HG03103 (cell line): ENCODE results near the gene PLA2R1.

Experiments
- ATAC-seq: cut with Tn5 transposase; IDR thresholded peaks from one replicate; pipeline ENCODE4 v1.9.1; 2021; ENCODE audit warnings: low read depth; ENCODE audit not compliant: unreplicated experiment

PLA2R1 gene

DNA sequence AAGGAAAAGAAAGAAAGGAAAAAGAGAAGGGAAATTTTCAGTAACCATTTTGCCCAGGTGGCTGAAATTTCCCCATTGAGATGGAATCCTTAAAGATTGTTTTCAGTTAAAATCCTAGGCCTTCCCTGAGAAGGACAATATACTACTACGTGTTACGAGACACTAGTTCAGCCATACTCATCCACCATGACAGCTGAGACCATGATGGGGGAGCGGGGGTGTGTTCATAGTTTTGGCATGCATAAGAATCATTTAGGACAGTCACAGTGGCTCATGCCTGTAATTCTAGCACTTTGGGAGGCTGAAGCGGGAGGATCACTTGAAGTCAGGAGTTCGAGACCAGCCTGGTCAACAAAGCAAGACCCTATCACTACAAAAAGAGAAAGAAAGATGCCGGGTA lies 28.0 kb downstream of the PLA2R1 start:
- no peak for ATAC-seq

DNA sequence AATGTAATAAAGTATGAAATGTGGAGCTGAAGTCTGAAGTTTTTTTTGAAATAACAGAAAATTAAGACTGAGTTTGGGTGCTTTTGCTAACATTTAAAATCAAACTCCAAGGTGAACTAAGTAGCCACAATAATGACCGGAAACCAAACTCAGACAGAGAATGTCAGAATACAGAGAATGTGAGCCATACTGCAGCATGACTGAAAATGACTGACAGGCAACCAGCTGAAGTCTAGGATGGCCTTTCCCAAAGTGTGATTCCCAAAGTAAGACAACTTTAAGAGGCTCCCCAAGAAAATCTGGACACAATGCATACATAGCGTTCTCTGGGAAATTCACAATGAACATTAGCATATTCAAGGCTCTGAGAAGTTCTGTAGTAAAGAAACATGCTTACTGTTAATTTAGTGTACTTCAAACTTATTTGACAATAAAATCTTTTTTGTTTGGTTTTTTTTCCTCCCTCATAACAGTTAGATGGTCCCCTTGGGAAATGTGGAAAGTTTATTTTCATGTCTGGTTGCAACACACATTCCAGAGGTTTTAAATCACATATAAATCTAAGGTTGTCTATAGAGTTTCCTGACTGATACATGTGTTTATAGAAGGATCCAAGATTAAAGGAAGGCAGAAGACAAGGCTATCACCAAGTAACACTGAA lies 28.6 kb downstream of the PLA2R1 start:
- ATAC-seq: no peak

DNA sequence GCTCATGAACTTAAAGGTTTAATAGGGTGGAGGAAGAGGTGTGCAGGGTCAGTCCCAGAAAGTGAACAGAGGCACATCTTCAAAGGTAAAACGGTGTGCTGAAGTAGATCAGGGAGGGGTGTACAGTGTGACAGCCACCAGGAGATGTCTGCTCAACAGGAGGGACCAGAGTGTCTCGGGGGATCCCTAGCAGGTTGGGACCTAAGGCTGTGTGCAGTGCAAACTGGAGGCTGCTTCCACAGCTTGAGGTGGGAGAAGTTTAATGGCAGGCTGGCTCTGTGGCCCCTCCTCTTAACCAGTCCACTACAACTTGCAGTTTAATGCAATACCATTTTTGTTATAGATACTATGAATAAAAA lies 33.2 kb downstream of the PLA2R1 start:
- no peak for ATAC-seq

DNA sequence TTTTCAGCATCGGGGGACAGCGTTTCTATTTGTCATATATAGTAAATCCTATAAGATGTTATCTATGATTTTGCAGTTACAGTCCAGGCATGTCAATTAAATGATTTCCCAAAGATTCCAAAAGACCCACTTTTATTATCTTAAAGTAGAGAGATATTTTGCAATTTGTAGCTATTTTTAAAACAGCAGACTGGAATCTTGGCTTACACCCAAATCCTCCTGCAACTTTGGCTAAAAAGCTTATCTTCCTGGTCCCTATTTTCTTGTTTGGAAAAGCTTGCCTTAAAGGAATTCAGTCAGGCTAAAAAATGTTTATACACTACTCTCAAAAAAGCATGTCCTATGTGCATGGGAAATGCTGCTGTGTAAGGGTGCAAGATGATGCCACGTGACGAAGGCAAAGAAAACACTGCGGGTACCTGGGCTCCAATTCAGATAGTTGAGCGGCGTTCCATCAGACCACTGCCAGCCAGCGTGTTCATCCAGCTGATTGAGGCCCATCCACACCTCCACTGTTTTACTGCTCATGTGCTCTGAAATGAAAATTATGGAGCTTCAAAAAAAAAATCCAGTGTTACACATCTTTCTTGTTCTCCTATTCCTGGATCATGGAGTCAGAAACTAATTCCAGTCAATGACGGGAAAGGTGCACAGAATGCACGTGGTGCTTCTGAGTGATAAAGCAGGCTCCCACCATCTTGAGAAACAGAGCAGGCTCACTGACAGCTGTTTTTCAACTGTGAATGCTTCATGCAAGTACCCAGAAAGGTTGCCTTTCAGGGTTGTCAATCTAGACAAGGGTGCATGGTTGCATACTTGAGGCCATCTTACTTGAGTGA lies 33.8 kb downstream of the PLA2R1 start:
- no peak for ATAC-seq

GRCh38 chr2:160022162-160022561 lies 40.3 kb downstream of the PLA2R1 start:
- ATAC-seq: no peak

- no peak for ATAC-seq
Measured at GRCh38 chr2:160019374-160020090, 42.9 kb downstream of the PLA2R1 start.

DNA sequence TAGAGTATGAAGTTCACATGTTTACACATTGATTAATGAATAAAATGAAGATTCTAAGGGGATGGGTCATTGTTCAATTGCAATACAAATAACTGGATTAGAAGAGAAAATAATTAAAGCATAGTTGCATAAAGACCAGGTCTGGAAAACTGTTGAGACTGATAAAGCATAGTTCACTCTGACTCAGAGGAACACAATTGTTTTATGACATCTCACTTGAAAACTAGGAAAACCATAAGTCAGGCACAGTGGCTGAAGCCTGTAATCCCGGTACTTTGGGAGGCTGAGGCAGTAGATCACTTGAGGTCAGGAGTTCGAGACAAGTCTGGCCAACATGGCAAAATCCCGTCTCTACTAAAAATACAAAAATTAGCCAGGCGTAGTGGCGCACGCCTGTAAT lies 46.7 kb downstream of the PLA2R1 start:
- ATAC-seq: no peak

GRCh38 chr2:160014227-160014626 lies 48.2 kb downstream of the PLA2R1 start:
- ATAC-seq: no peak

DNA sequence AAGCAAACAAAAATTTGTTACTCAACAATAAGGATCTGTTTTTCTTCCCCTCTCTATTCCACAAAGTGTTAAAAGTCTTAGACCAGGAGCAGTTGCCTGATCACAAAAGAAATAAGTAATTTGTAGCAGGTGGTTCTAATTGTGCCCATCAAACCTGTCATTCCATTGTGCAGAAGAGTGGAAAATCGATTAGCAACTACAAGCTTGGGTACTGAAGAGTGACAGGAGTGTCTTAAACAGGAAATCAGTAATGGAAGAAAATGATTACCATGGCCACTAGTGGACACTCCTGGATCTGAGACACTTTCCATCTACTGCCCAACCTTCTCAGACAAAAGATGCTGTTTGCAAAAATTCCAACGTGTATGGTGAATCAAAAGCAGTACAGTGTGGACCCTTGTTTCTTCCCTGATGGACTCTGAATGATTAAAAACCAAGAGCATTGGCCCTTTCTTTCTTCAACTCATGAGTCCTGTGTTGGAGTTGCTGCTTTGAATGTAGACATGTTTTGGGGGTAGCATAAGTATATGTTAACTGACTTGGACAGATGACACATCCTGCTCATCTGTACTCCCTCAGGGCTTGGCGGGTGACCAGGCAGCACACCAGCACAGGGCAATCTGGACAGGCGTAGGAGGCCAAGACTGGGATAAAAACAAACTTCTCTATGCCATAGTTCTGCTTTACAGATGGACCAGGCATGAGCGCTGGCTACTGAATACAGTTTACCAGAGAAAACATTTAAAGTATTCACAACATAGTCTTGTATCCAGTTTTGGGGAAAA lies 51.9 kb downstream of the PLA2R1 start:
- no peak for ATAC-seq

DNA sequence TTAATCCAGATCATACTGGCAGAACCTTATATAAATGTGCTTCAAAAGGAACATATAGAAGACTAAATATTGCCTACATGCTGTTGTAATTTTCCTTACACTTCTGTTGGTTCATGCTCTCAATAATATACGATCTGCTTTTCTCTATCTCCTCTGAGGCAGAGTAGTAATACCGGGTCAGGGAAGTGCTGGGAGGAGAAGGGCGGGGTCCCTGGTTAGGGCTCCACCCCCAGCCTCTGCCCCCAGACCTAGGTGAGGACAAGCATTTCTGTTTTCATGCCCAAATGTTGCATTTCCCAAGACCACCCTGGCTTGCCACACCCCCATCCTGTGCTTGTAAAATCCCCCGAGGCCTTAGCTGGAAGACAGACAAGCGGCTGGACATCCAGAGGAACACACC lies 55.3 kb downstream of the PLA2R1 start:
- ATAC-seq: no peak

GRCh38 chr2:160006475-160006874 lies 55.9 kb downstream of the PLA2R1 start:
- ATAC-seq: no peak

DNA sequence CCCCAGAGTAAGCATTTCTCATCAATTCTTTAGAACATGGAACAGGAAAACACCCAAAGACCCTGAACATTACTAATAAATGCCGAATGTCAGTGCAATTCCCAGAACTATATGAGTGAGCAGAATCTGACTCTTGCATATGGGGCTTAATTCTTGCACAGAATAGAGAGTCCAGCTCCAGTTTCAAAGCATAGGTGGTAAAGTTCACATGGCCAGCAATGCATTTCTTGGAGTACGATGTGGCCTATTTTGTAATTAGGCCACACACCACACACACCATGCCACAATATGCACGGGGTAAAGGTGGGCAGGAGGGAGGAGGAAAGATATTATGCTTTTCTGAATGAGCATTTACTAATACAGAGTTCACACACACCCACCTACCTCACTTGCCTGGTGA lies 56.5 kb downstream of the PLA2R1 start:
- no peak for ATAC-seq

DNA sequence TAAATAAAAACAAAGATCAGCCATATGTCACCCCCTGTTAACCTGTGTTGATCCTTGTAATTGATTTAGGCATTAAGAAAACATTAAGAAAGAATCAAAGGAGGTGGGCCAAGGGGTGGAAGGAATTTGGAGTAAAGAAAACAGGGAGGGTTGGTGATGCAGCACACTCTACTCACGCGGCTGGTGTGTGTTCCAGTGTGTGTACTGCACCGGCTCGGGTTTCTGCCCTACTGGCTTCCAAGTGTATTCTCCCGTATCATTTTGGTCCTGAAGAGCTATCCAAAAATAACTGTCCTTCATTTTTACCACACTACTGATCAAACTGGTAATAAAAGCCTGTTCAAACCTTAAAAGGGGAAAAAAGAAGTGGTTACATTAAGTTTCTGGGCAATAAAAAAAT lies 56.9 kb downstream of the PLA2R1 start:
- ATAC-seq: no peak

DNA sequence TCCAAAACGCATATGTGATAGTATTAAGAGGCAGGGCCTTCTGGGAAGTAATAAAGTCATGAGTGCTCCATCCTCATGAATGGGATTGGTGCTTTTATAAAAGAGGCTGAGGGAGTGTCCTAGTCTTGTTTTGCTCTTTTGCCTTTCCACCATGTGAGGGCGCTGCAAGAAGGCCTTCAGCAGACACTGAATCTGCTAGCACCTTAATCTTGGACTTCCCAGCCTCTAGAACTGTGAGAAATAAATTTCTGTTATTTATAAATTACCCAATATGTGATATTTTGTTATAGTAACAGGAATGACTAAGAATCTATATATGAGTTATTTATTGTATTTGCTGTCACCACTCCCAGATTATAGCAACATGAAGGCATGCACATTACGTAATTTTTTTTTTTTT lies 63.5 kb downstream of the PLA2R1 start:
- ATAC-seq: no peak

- no peak for ATAC-seq
Measured at GRCh38 chr2:159998243-159998642, 64.2 kb downstream of the PLA2R1 start.

DNA sequence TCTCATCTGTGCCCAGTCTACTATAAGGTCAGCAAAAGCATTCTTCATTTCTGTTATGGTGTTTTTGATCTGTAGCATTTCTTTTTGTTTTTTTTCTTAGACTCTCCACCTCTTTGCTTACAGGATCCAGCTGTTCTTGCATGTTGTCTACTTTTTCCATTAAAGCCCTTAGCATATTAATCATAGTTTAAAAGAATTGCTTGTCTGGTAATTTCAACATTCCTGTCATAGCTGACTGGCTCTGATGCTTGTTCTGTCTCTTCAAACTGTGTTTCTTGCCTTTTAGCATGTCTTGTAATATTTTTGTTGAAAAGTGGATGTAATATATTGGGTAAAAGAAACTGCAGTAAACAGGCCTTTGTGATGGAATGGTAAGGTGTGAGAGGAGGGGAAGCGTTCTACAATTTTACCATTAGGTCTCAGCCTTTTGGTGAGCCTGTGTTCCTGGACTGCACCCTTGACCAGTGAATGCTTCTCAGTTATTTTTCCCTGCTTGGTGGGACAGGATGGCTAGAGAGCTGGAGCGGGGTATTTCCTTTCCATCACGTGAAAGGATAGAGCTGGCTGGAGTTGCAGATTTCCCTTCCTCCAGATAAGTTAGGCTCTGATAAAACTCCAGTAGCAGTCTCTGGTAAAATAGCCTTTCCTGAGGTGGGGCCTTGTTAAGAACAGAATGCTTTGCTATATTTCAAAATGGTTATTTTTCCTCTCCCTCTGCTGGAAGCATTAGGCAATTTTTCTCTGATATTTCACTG lies 65.4 kb downstream of the PLA2R1 start:
- no peak for ATAC-seq

GRCh38 chr2:159995038-159995437 lies 67.4 kb downstream of the PLA2R1 start:
- no peak for ATAC-seq

GRCh38 chr2:159989249-159989648 lies 73.2 kb downstream of the PLA2R1 start:
- no peak for ATAC-seq

- ATAC-seq: no peak
Measured at GRCh38 chr2:159988412-159988970, 73.9 kb downstream of the PLA2R1 start.

DNA sequence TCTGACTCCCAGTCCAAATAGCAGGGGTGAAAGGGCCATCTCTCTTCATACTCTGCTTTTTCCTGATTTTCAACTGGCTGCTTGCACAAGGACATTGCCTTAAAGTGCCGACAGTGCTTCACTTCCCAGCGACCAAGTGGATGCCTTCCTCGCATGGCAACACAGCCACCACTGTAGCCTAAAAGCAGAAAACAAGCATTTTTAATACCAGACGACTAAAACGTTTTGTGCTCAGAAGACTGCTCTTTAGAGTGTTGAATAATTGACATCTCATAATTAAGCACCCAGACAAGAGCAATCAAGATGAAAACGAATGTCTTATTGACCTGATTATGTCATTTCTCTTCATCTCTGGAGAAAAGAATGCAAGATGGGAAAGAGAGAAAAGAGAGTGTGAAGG lies 75.2 kb downstream of the PLA2R1 start:
- ATAC-seq: no peak
